Measurements from ENCODE around the gene CDKAL1. TPM values are rescaled to one million over a fixed set of nuclear protein-coding genes. Genes with fewer than 3 reads are reported as not detected.

The CDKAL1 gene
- total and polyA plus RNA-seq, 2 of the 8 experiments (the other 6 are each of a cell fraction or from before 2014, with no cell fraction given), result 8.4 to 24.6 TPM

DNA sequence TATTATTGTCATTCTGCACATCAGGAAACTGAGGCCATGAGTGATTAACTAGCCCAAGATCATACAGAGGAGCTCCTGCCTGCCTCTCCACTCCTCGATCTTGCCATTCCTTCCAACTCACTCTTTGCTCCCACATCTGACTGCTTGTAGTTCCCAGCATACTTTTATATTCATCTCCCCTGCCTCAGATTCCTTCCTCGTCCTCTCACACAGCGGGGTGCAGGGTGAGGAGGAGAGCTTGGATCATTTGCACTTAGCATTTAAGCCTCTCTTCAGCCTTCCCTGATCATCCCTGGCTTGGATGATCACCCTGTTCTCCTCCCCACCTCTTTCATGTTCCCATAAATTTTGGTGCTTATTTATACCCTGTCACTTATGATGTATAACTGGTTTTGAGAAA, 544.2 kb downstream of the CDKAL1 start:
- Histone ChIP-seq H2BK15ac (ENCODE audit: low read length) (no peak overlapping the region), H2BK12ac (ENCODE audit: low read depth, low read length) (no peak overlapping the region), H3K4ac (replicated peaks; ENCODE audit: insufficient read length, low read depth, low read length) (no peak overlapping the region), H2BK5ac (ENCODE audit: low read depth, low read length) (no peak overlapping the region), H3K4me3 (ENCODE audit: extremely low read depth in 1 of 4, insufficient read depth in 2 of 4, low read depth in 3 of 4, low read length in 4 of 4) (no peak overlapping the region), H3K23me2 (ENCODE audit: low read depth, low read length) (no peaks in the 10 kb centered on the region), H3K56ac (replicated peaks; ENCODE audit: insufficient read length, low read depth, low read length) (no peak overlapping the region), H2AFZ (ENCODE audit: low read length) (no peak overlapping the region), H4K91ac (replicated peaks; ENCODE audit: insufficient read length, low read length) (no peak overlapping the region), H2BK120ac (replicated peaks; ENCODE audit: low read depth, low read length) (no peak overlapping the region), H3K18ac (ENCODE audit: extremely low read depth, low read length) (no peak overlapping the region), H3K9ac (replicated peaks in 1 of 4; ENCODE audit: extremely low read depth in 1 of 4, low read depth in 3 of 4, low read length in 3 of 4) (no peak overlapping the region), H3K79me2 (ENCODE audit: control insufficient read depth in 1 of 2, insufficient read depth in 2 of 2, low read length in 2 of 2) (no peaks in the 10 kb centered on the region), H4K8ac (ENCODE audit: extremely low read depth, insufficient read depth, low read length) (no peak overlapping the region), H3K23ac (ENCODE audit: insufficient read length) (no peak overlapping the region), H3K9me3 (ENCODE audit: insufficient read depth in 2 of 2, low read depth in 1 of 2, low read length in 1 of 2) (no peaks in the 10 kb centered on the region; a peak in 1 of 4 replicates), H3K79me1 (ENCODE audit: low read depth, low read length) (no peaks in the 10 kb centered on the region), H3K27me3 (replicated peaks in 1 of 4; ENCODE audit: control insufficient read depth in 3 of 4, extremely low read depth in 1 of 4, insufficient read depth in 3 of 4, low read length in 3 of 4) (no peaks in the 10 kb centered on the region), H2AK5ac (ENCODE audit: low read depth, low read length) (no peak overlapping the region), H3K14ac (ENCODE audit: insufficient read length) (no peak overlapping the region), H2BK20ac (ENCODE audit: low read length) (no peak overlapping the region), H3K36me3 (ENCODE audit: control insufficient read depth in 2 of 4, insufficient read depth in 4 of 4, low read length in 3 of 4) (no peaks in the 10 kb centered on the region), H4K20me1 (replicated peaks in 1 of 2; ENCODE audit: control insufficient read depth in 1 of 2, insufficient read depth in 2 of 2, low read length in 2 of 2) (no peaks in the 10 kb centered on the region), H3K27ac (ENCODE audit: low read depth, low read length) (no peak overlapping the region), H3K4me1 (replicated peaks in 1 of 4; ENCODE audit: control insufficient read depth in 3 of 4, insufficient read depth in 4 of 4, low read length in 3 of 4) (peaks cover 0 to 5% (median 2%) of the 10 kb centered on the region in 4 experiments; a peak in 4 of 7 replicates), H4K5ac (ENCODE audit: insufficient read length, low read depth, low read length) (no peak overlapping the region), H3K4me2 (ENCODE audit: insufficient read depth in 1 of 2, low read depth in 2 of 2, low read length in 2 of 2) (no peak overlapping the region; a peak in 1 of 4 replicates)
- WGBS, 2 experiments (ENCODE audit: extremely low coverage in 1 of 2, insufficient coverage in 1 of 2, insufficient read length in 1 of 2, insufficient replicate concordance in 2 of 2, low coverage in 1 of 2, low lambda C conversion rate in 2 of 2, missing lambda C conversion rate in 1 of 2), result 46% methylated on average over 3 of the region's 3 CpGs; no CpG with 5 or more reads in 1 of the 2 experiments
- FAIRE-seq (peak; percentile 28), DNase-seq (ENCODE audit: low read depth in 1 of 2, low spot score in 2 of 2) (no peak)
- ChIA-PET CTCF (ENCODE audit: partially characterized antibody) (interaction anchor here (0.6 kb wide), 1 partner anchor 35 kb away, joined by 3 read pairs; no protein-coding TSS in a partner anchor), POLR2A (ENCODE audit: partially characterized antibody) (interaction anchor here (0.6 kb wide), 1 partner anchor 120 kb away, joined by 3 read pairs; no protein-coding TSS in a partner anchor)
- TF ChIP-seq RAD21 (IDR thresholded peaks at IDR 0.05 in 1 of 2, conservative IDR thresholded peaks at IDR 0.05 in 1 of 2; ENCODE audit: low read depth in 2 of 2, low read length in 2 of 2) (0 out of 4 replicates have a peak, but pooled peaks of 1 of the 2 experiments have one; percentile 1), YY1 (IDR thresholded peaks at IDR 0.05; ENCODE audit: low read depth, low read length) (no peak), CREB1 (IDR thresholded peaks at IDR 0.05) (no peak)
- TF ChIP-seq, protein P1, sequence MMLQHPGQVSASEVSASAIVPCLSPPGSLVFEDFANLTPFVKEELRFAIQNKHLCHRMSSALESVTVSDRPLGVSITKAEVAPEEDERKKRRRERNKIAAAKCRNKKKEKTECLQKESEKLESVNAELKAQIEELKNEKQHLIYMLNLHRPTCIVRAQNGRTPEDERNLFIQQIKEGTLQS (IDR thresholded peaks at IDR 0.05; ENCODE audit: insufficient read depth, low read depth, low read length), result no peak

Measured in H1 (cell line).